GM23338 (cell line): ENCODE measurements around the gene FAM13A.

Experiments used
- CREB1 ChIP-seq: fragments of 250-450 bp; sonication (Bioruptor Pico); IDR thresholded peaks from 2 replicates; pipeline ENCODE4 v1.5.0; 2020; ENCODE audit warnings: low read depth, mild to moderate bottlenecking, moderate library complexity
- EZH2 ChIP-seq: fragments of 200-600 bp; sonication (generic); IDR thresholded peaks from one replicate; pipeline ENCODE4 v1.8.0; 2017; ENCODE audit warnings: antibody characterized with exemption, mild to moderate bottlenecking, low read depth; ENCODE audit not compliant: unreplicated experiment
- EZH2phosphoT487 ChIP-seq: fragments of 200-600 bp; sonication (generic); IDR thresholded peaks from one replicate; pipeline ENCODE4 v1.8.1; 2018; ENCODE audit warnings: antibody characterized with exemption; ENCODE audit not compliant: unreplicated experiment
- POLR2AphosphoS5 ChIP-seq: IDR thresholded peaks from 2 replicates; pipeline ENCODE4 v1.6.1; 2016; ENCODE audit warnings: antibody characterized with exemption, low read depth
- ZNF114 ChIP-seq: fragments of 250-450 bp; sonication (Bioruptor Pico); IDR thresholded peaks from 2 replicates; pipeline ENCODE4 v1.5.0; 2020; ENCODE audit warnings: mild to moderate bottlenecking, moderate library complexity
- TF ChIP-seq, protein P1 (sequence below): IDR thresholded peaks from one replicate; pipeline ENCODE4 v1.6.1; 2018; ENCODE audit warnings: antibody characterized with exemption; ENCODE audit not compliant: unreplicated experiment
- TF ChIP-seq, protein P2 (sequence below), 2 experiments: fragments of 200-600 bp in 1 of 2; sonication (generic) in 1 of 2; conservative IDR thresholded peaks; 2 replicates each; pipeline versions ENCODE4 v1.5.1 to v1.6.1; 2016 to 2017; ENCODE audit warnings: antibody characterized with exemption in 2 of 2, low read depth in 2 of 2, mild to moderate bottlenecking in 2 of 2, moderate library complexity in 1 of 2
- TF ChIP-seq, protein P3 (sequence below): IDR thresholded peaks from 2 replicates; pipeline ENCODE4 v1.6.1; 2016; ENCODE audit warnings: antibody characterized with exemption

DNA sequence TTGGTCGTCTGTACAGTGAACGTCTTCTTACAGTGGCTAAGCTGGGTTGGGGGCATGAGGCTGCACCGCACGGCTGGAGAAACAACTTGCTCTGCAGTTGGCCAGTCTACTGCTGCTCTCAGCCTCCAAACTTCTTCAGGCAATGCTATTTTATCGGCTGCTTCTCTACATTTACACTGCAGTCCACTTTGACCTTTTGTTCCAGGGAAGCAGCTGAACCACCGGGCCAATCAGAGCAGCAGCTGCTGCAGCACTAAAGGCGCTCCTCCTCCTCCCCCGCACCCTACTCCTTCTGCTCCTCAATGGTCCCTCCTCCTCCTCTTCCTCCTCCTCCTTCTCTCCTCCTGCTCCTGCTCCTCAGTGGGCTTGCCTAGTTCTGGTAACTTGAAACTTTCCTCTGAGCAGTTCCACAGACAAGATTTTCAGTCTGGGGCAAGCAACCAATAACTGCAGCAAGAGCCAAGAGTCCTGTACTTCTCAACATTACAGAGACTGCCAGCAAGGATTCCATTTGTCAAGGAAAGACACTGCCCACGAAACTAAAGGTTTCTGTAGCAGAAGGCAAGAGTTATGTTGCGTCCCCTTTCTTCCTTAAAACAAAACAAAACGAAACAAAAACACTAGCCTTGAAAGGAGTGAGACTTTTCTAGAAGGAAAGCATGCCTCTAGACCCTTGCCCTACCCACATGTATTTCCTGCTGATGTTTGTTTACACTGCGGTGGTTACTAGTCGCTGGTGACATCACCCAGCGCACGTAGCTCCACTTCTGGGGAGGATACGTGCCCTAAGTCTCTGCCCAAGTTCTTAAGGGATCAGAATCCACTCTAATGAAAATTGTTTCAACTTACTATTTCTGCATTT is 233.7 kb downstream of the FAM13A start:
- TF ChIP-seq, protein P1, sequence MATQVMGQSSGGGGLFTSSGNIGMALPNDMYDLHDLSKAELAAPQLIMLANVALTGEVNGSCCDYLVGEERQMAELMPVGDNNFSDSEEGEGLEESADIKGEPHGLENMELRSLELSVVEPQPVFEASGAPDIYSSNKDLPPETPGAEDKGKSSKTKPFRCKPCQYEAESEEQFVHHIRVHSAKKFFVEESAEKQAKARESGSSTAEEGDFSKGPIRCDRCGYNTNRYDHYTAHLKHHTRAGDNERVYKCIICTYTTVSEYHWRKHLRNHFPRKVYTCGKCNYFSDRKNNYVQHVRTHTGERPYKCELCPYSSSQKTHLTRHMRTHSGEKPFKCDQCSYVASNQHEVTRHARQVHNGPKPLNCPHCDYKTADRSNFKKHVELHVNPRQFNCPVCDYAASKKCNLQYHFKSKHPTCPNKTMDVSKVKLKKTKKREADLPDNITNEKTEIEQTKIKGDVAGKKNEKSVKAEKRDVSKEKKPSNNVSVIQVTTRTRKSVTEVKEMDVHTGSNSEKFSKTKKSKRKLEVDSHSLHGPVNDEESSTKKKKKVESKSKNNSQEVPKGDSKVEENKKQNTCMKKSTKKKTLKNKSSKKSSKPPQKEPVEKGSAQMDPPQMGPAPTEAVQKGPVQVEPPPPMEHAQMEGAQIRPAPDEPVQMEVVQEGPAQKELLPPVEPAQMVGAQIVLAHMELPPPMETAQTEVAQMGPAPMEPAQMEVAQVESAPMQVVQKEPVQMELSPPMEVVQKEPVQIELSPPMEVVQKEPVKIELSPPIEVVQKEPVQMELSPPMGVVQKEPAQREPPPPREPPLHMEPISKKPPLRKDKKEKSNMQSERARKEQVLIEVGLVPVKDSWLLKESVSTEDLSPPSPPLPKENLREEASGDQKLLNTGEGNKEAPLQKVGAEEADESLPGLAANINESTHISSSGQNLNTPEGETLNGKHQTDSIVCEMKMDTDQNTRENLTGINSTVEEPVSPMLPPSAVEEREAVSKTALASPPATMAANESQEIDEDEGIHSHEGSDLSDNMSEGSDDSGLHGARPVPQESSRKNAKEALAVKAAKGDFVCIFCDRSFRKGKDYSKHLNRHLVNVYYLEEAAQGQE: no peak
- TF ChIP-seq EZH2phosphoT487 (no peak), ZNF114 (CRISPR knock-in tag) (no peak), POLR2AphosphoS5 (no peak), EZH2 (no peak), CREB1 (CRISPR knock-in tag) (peak; percentile 71)
- TF ChIP-seq, protein P2, sequence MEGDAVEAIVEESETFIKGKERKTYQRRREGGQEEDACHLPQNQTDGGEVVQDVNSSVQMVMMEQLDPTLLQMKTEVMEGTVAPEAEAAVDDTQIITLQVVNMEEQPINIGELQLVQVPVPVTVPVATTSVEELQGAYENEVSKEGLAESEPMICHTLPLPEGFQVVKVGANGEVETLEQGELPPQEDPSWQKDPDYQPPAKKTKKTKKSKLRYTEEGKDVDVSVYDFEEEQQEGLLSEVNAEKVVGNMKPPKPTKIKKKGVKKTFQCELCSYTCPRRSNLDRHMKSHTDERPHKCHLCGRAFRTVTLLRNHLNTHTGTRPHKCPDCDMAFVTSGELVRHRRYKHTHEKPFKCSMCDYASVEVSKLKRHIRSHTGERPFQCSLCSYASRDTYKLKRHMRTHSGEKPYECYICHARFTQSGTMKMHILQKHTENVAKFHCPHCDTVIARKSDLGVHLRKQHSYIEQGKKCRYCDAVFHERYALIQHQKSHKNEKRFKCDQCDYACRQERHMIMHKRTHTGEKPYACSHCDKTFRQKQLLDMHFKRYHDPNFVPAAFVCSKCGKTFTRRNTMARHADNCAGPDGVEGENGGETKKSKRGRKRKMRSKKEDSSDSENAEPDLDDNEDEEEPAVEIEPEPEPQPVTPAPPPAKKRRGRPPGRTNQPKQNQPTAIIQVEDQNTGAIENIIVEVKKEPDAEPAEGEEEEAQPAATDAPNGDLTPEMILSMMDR (conservative IDR thresholded peaks at IDR 0.05; ENCODE audit: low read depth in 2 of 2): no peak
- TF ChIP-seq, protein P3, sequence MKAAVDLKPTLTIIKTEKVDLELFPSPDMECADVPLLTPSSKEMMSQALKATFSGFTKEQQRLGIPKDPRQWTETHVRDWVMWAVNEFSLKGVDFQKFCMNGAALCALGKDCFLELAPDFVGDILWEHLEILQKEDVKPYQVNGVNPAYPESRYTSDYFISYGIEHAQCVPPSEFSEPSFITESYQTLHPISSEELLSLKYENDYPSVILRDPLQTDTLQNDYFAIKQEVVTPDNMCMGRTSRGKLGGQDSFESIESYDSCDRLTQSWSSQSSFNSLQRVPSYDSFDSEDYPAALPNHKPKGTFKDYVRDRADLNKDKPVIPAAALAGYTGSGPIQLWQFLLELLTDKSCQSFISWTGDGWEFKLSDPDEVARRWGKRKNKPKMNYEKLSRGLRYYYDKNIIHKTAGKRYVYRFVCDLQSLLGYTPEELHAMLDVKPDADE: no peak
